Ishikawa (cell line): Measurements from ENCODE around the gene HSD17B4.

Experiments used
- CEBPB ChIP-seq: IDR thresholded peaks from 2 replicates; pipeline ENCODE4 v1.6.1; 2012
- EGR1 ChIP-seq: IDR thresholded peaks from 2 replicates; pipeline ENCODE4 v1.6.1; 2012
- EP300 ChIP-seq: IDR thresholded peaks from 2 replicates; pipeline ENCODE4 v1.6.1; 2012; ENCODE audit warnings: borderline replicate concordance
- TF ChIP-seq, protein P1 (sequence below): IDR thresholded peaks from 2 replicates; pipeline ENCODE4 v1.6.1; 2012; ENCODE audit warnings: low read depth, mild to moderate bottlenecking
- TF ChIP-seq, protein P2 (sequence below): IDR thresholded peaks from 2 replicates; pipeline ENCODE4 v1.6.1; 2012

DNA sequence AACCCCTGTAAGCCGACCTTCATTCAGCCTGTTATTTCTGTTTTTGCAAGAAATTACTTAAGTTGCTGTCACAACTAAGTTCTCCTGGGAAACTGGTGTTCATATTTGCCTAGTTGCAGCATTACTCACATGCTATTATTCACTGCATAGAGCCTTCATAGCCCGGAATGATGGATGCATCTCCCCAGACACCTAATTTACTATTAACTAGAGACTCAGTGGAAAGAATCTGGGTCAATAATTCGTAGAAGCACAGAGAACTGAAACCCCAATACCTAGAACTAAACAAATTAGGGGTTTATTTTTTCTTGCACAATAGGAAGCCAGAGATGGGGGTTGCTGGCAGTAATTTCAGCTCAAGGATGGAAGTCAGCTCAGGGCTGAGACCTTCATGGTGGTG, 131.4 kb downstream of the HSD17B4 start:
- TF ChIP-seq CEBPB: no peak
- TF ChIP-seq, protein P1, sequence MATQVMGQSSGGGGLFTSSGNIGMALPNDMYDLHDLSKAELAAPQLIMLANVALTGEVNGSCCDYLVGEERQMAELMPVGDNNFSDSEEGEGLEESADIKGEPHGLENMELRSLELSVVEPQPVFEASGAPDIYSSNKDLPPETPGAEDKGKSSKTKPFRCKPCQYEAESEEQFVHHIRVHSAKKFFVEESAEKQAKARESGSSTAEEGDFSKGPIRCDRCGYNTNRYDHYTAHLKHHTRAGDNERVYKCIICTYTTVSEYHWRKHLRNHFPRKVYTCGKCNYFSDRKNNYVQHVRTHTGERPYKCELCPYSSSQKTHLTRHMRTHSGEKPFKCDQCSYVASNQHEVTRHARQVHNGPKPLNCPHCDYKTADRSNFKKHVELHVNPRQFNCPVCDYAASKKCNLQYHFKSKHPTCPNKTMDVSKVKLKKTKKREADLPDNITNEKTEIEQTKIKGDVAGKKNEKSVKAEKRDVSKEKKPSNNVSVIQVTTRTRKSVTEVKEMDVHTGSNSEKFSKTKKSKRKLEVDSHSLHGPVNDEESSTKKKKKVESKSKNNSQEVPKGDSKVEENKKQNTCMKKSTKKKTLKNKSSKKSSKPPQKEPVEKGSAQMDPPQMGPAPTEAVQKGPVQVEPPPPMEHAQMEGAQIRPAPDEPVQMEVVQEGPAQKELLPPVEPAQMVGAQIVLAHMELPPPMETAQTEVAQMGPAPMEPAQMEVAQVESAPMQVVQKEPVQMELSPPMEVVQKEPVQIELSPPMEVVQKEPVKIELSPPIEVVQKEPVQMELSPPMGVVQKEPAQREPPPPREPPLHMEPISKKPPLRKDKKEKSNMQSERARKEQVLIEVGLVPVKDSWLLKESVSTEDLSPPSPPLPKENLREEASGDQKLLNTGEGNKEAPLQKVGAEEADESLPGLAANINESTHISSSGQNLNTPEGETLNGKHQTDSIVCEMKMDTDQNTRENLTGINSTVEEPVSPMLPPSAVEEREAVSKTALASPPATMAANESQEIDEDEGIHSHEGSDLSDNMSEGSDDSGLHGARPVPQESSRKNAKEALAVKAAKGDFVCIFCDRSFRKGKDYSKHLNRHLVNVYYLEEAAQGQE: no peak
- TF ChIP-seq, protein P2, sequence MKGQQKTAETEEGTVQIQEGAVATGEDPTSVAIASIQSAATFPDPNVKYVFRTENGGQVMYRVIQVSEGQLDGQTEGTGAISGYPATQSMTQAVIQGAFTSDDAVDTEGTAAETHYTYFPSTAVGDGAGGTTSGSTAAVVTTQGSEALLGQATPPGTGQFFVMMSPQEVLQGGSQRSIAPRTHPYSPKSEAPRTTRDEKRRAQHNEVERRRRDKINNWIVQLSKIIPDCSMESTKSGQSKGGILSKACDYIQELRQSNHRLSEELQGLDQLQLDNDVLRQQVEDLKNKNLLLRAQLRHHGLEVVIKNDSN: no peak
- TF ChIP-seq EP300: no peak
- TF ChIP-seq EGR1: no peak
